Activated CD4-positive, alpha-beta memory T cell treated with anti-CD3 and anti-CD28 coated beads for 36 hours (primary cell): ENCODE results near the gene SHQ1. TPM values are rescaled to one million over a fixed set of nuclear protein-coding genes. Genes with fewer than 3 reads are reported as not detected.
A peak's percentile ranks its signal among the peaks of the same experiment; 100 is the strongest.

Source experiments
- CTCF ChIA-PET: fragments of 350-600 bp; sonication (Branson Sonifier 250); formaldehyde crosslinking; loops from one replicate; lab custom pipeline; 2021; ENCODE audit warnings: antibody characterized with exemption, inconsistent platforms; lab: Charles Lee
- POLR2A ChIA-PET: fragments of 350-600 bp; sonication (Branson Sonifier 250); formaldehyde crosslinking; loops from one replicate; lab custom pipeline; 2021; ENCODE audit warnings: antibody characterized with exemption; lab: Charles Lee
- DNase-seq: peaks from one replicate; pipeline ENCODE4 v3.0.0-alpha.2; 2020
- H3K27ac Mint-ChIP-seq: one replicate; pipeline ENCODE4 v1.8.0; 2021; ENCODE audit warnings: mixed read lengths
- H3K27me3 Mint-ChIP-seq: one replicate; pipeline ENCODE4 v1.8.0; 2021; ENCODE audit warnings: mixed read lengths
- H3K36me3 Mint-ChIP-seq: one replicate; pipeline ENCODE4 v1.8.0; 2021; ENCODE audit warnings: mixed read lengths
- H3K4me1 Mint-ChIP-seq: one replicate; pipeline ENCODE4 v1.8.0; 2021; ENCODE audit warnings: low read depth, mixed read lengths
- H3K4me3 Mint-ChIP-seq: one replicate; pipeline ENCODE4 v1.8.0; 2021; ENCODE audit warnings: mild to moderate bottlenecking, mixed read lengths
- H3K9me3 Mint-ChIP-seq: one replicate; pipeline ENCODE4 v1.8.0; 2021; ENCODE audit warnings: mixed read lengths
- intact Hi-C: fragments of 100-400 bp; cut with micrococcal nuclease; formaldehyde crosslinking; loops from one replicate; pipeline ENCODE4 v1.15.1; 2023
- total RNA-seq, 2 experiments: library from RNA; stranded (reverse); gene quantifications; one replicate each; pipeline ENCODE4 v1.2.3, GENCODE V29; 2021

Gene SHQ1
- total RNA-seq, 2 experiments from 2014 or later: 27.9 to 30.1 TPM

DNA sequence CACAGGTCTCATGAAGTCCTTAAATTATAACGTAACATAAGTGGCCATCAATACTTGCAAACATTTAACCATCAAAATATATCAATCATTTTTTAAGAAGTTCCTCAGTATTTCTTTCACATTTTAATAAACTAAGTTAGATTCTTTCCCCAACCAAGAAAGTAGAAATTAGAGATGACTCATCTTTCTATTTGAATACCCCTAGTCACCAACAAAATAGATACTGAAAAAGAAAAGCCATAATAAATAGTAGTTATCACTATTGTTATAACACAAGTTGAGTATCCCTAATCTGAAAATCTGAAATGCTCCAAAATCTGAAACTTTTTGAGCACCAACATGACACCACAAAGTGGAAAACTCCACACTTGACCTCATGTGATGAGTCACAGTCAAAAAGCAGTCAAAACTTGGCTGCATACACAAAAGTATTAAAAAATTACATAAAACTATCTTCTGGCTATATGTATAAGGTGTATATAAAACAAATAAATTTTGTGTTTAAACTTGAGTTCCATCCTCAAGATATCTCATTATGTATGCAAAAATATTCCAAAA is 3.7 kb downstream of the SHQ1 start:
- DNase-seq: peak; percentile 40
- Mint-ChIP-seq H3K4me1 (peaks cover 46% of the 10 kb centered on the region), H3K4me3 (no peak overlapping the region)

GRCh38 chr3:72839057-72839456 is 9.2 kb downstream of the SHQ1 start:
- Mint-ChIP-seq H3K4me3 (no peak overlapping the region), H3K27me3 (no peaks in the 10 kb centered on the region), H3K36me3 (peaks cover 35% of the 10 kb centered on the region), H3K4me1 (peaks cover 5% of the 10 kb centered on the region), H3K9me3 (no peaks in the 10 kb centered on the region), H3K27ac (no peak overlapping the region)
- CTCF ChIA-PET: no interaction called here
- POLR2A ChIA-PET: no interaction called here
- intact Hi-C loops: no loop called here
- no peak for DNase-seq

More for the DNA sequence above, 3.7 kb downstream of the SHQ1 start:
- Mint-ChIP-seq H3K9me3 (no peaks in the 10 kb centered on the region), H3K36me3 (peaks cover 27% of the 10 kb centered on the region), H3K27me3 (no peaks in the 10 kb centered on the region), H3K27ac (no peak overlapping the region)
- intact Hi-C loops: no loop called here
- POLR2A ChIA-PET: no interaction called here
- CTCF ChIA-PET: interaction anchor here (0.7 to 2.3 kb wide), 3 partner anchors 22 to 1115 kb away, joined by 3 to 7 read pairs (median 6); no protein-coding TSS in a partner anchor

GRCh38 chr3:72836923-72837322 is 11.3 kb downstream of the SHQ1 start:
- Mint-ChIP-seq H3K36me3 (peaks cover 31% of the 10 kb centered on the region), H3K4me3 (no peak overlapping the region), H3K4me1 (no peaks in the 10 kb centered on the region), H3K9me3 (no peaks in the 10 kb centered on the region), H3K27ac (no peak overlapping the region), H3K27me3 (no peaks in the 10 kb centered on the region)
- DNase-seq: no peak
- ChIA-PET CTCF (no interaction called here), POLR2A (no interaction called here)
- intact Hi-C loops: no loop called here

DNA sequence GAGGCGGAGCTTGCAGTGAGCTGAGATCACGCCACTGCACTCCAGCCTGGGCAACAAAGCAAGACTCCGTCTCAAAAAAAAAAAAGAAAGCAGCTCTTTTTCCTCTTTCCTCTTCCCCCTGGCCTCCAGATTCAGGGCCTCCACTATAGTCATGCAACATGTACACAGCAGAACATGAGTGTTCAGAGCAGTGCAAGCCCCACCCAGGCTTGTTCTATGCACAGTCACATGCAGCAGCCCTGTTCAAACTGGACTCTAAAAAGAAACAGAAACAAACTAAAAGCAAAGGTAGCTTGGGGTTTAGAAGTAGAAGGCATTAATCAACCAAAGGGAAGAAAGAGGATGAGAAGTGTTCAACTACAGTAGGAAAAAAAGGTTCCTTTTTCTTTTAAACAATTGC is 11.8 kb downstream of the SHQ1 start:
- POLR2A ChIA-PET: no interaction called here

DNA sequence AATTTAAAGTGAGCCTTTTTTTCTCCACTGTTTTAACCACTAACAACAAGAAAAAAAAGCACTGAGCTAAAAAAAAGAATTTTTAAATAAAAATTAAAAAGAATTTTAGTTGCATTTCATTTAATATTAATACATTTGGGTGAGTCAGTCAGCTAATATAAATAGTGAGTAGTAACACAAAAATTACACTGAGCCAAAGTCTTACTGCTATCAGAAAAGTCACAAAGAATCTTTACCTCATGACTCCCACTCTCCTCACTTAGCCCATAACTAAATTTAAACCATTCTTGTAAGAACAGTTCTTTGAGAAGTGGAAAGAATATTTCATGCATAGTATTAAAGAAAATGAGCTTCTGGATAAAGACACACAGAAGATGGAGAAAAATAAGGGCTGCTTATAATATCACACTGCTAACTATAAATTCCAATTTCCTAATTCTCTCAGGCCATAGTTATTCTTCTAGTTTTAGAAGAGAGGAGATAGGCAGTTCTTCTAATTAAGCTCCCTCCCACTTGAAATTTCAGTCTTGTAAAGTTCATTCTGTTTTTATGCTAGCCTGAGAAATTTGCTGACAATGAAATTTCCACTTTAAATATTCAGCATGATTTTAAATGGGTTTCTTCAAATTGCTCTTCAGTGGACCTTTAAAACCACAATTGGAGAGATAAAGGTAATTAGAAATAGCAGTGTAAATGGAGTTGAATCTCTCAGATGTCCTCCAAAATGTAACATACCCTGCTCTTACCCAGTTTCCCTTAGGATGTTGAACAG is 17.6 kb downstream of the SHQ1 start:
- peaks cover 20% of the 10 kb centered on the region for H3K36me3 Mint-ChIP-seq
- peaks cover 2% of the 10 kb centered on the region for H3K4me1 Mint-ChIP-seq
- intact Hi-C loops: no loop called here
- H3K27me3 Mint-ChIP-seq: no peaks in the 10 kb centered on the region
- POLR2A ChIA-PET: no interaction called here
- H3K4me3 Mint-ChIP-seq: no peak overlapping the region
- CTCF ChIA-PET: interaction anchor here (1.3 kb wide), 1 partner anchor 9 kb away, joined by 5 read pairs; no protein-coding TSS in a partner anchor
- H3K27ac Mint-ChIP-seq: no peak overlapping the region
- DNase-seq: no peak
- H3K9me3 Mint-ChIP-seq: no peaks in the 10 kb centered on the region

More for the DNA sequence above, 11.8 kb downstream of the SHQ1 start:
- CTCF ChIA-PET: no interaction called here
- no peaks in the 10 kb centered on the region for H3K27me3 Mint-ChIP-seq
- intact Hi-C loops: no loop called here
- no peaks in the 10 kb centered on the region for H3K9me3 Mint-ChIP-seq
- DNase-seq: no peak
- no peaks in the 10 kb centered on the region for H3K4me1 Mint-ChIP-seq
- no peak overlapping the region for H3K4me3 Mint-ChIP-seq
- peaks cover 26% of the 10 kb centered on the region for H3K36me3 Mint-ChIP-seq
- no peak overlapping the region for H3K27ac Mint-ChIP-seq

DNA sequence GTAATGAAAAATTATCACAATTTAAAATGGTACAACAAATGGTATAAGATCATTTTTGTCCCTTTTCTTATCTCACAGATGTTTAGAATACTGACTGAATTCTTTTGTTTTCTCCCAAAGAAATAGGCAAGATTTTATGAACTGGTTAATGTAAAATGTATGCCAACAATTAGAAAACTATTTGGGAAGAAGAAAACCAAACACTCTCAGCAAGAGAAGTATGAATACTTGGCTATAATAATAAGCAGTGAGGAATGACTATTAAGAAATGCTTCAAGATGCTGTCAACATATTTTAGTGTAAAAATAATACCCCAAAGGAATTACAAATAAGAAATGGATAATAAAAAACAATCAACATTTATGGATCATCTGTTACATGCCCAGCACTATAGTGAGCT is 18.5 kb downstream of the SHQ1 start:
- POLR2A ChIA-PET: no interaction called here

GRCh38 chr3:72821161-72821781 is 27.0 kb downstream of the SHQ1 start:
- H3K27ac Mint-ChIP-seq: no peak overlapping the region
- intact Hi-C loops: loop anchor here (5.0 to 10.0 kb wide), 4 partner anchors 299 to 1099 kb away; partner anchors contain the start of gene RYBP
- H3K27me3 Mint-ChIP-seq: no peaks in the 10 kb centered on the region
- no peak for DNase-seq
- POLR2A ChIA-PET: interaction anchor here (0.6 kb wide), 1 partner anchor 1965 kb away, joined by 4 read pairs; no protein-coding TSS in a partner anchor
- no peaks in the 10 kb centered on the region for H3K9me3 Mint-ChIP-seq
- H3K4me3 Mint-ChIP-seq: no peak overlapping the region
- peaks cover 10% of the 10 kb centered on the region for H3K36me3 Mint-ChIP-seq
- CTCF ChIA-PET: interaction anchor here (0.7 to 6.9 kb wide), 18 partner anchors 8 to 1093 kb away, joined by 3 to 80 read pairs (median 6); no protein-coding TSS in a partner anchor
- peaks cover 22% of the 10 kb centered on the region for H3K4me1 Mint-ChIP-seq

More for the DNA sequence above, 18.5 kb downstream of the SHQ1 start:
- DNase-seq: no peak
- CTCF ChIA-PET: no interaction called here
- Mint-ChIP-seq H3K27me3 (no peaks in the 10 kb centered on the region), H3K4me3 (no peak overlapping the region), H3K27ac (no peak overlapping the region), H3K36me3 (peaks cover 20% of the 10 kb centered on the region), H3K4me1 (peaks cover 2% of the 10 kb centered on the region), H3K9me3 (no peaks in the 10 kb centered on the region)
- intact Hi-C loops: loop anchor here (10.0 kb wide), 1 partner anchor 565 kb away; no protein-coding TSS in a partner anchor

DNA sequence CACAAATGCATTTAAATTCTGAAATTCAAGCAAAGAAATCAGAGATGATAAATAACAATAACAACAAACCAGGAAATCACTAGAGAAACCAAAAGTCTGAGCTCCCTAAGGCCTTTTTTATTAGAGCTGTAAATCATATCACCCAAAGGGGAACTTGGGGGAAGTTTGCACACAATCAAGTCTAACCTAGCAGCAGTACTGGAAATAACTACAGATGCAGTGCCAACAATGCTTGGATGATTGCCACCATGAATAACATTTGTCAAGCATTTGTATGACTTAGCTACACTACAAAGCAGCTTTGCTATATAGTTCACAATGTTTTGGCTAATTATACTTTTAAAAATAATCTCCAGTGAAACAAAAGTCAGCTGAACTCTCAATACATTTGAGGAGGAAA is 27.8 kb downstream of the SHQ1 start:
- no peak for DNase-seq
- ChIA-PET CTCF (interaction anchor here (3.8 to 6.9 kb wide), 2 partner anchors 154 to 945 kb away, joined by 40 to 80 read pairs; no protein-coding TSS in a partner anchor), POLR2A (no interaction called here)
- Mint-ChIP-seq H3K4me3 (no peak overlapping the region), H3K9me3 (no peaks in the 10 kb centered on the region), H3K27me3 (no peaks in the 10 kb centered on the region), H3K4me1 (peaks cover 22% of the 10 kb centered on the region), H3K27ac (no peak overlapping the region), H3K36me3 (peaks cover 14% of the 10 kb centered on the region)
- intact Hi-C loops: loop anchor here (5.0 to 10.0 kb wide), 4 partner anchors 298 to 1098 kb away; partner anchors contain the start of gene RYBP

DNA sequence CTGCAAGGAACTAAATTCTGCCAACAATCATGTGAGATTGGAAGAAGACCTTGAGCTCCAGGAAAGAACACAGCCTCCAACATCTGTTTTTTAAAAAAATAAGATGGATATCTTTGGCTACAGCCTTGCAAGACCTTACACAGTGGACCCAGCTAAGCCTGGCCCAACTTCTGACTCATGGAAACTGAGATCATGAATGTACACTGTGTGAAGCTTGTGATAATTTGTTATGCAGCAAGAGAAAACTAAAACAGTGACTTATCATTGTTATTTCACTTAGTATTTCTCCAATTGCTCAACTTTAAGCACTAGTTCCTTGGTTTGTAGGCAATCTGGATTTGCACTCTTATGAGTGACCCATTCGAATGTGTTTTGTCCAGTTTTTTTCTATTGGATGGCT is 29.3 kb downstream of the SHQ1 start:
- CTCF ChIA-PET: interaction anchor here (0.9 to 6.9 kb wide), 4 partner anchors 153 to 1089 kb away, joined by 3 to 80 read pairs (median 5); no protein-coding TSS in a partner anchor
- no peaks in the 10 kb centered on the region for H3K9me3 Mint-ChIP-seq
- H3K27ac Mint-ChIP-seq: no peak overlapping the region
- POLR2A ChIA-PET: interaction anchor here (1.0 kb wide), 1 partner anchor 298 kb away, joined by 4 read pairs; no protein-coding TSS in a partner anchor
- intact Hi-C loops: loop anchor here (10.0 kb wide), 1 partner anchor 684 kb away; no protein-coding TSS in a partner anchor
- no peaks in the 10 kb centered on the region for H3K27me3 Mint-ChIP-seq
- H3K4me1 Mint-ChIP-seq: peaks cover 22% of the 10 kb centered on the region
- peak; percentile 34 for DNase-seq
- peaks cover 19% of the 10 kb centered on the region for H3K36me3 Mint-ChIP-seq
- H3K4me3 Mint-ChIP-seq: no peak overlapping the region

DNA sequence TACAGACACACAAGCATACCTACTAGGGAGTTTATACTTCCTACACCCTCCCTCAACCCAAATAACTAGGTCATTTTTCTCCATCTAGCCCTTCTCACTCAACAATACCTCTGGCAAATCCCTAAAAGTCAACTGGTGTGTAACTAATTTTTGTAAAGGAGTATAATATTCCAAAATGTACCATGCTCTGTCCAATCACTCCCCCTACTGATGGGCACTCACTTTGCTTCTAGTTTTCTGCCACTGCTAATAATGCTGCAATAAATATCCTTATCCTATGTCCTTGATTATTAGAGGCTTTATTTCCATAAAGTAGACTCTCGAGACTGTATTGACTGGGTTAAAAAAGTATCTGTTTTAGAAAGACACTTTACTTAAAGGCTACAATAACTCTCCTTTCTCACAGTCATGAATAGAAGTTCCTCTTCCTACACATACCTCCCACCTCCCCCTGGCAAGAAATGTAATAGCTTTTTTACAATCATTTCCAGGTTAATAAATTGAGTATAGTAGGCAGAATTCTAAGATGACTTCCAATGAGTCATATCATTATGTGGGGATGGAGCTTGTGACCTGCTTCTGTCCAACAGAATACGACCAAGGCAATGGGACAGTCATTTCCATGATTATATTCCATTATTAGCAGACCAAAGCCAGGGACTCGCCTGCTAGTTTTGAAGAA is 30.0 kb downstream of the SHQ1 start:
- intact Hi-C loops: loop anchor here (10.0 kb wide), 1 partner anchor 683 kb away; no protein-coding TSS in a partner anchor
- Mint-ChIP-seq H3K4me3 (no peak overlapping the region), H3K4me1 (peaks cover 22% of the 10 kb centered on the region), H3K36me3 (peaks cover 15% of the 10 kb centered on the region), H3K27ac (no peak overlapping the region), H3K9me3 (no peaks in the 10 kb centered on the region), H3K27me3 (no peaks in the 10 kb centered on the region)
- DNase-seq: no peak
- ChIA-PET POLR2A (interaction anchor here (1.0 kb wide), 1 partner anchor 297 kb away, joined by 4 read pairs; no protein-coding TSS in a partner anchor), CTCF (interaction anchor here (0.9 to 6.9 kb wide), 4 partner anchors 152 to 1088 kb away, joined by 3 to 80 read pairs (median 5); no protein-coding TSS in a partner anchor)

DNA sequence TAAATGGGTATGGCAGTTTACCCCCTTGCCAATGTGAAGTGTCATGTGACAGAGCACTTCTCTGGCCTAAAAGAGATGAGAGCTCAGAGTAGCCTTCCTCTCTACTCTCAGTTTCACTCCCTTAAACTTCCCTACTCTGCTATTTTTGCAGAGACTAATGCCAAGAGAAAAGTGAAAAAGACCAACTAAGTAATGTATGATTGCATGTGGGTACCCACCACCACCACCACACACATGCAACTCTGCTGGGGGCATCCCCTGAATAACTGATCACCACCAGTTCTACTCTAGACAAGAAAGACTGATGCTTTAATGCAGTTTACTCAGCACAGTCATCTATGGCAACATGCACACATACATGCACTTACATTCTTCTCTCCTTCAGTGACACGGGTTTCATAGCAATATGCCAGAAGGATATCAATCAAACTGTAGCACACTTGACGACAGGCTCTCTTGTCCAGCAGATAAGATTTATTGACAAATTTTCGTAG is 31.3 kb downstream of the SHQ1 start:
- DNase-seq: peak; percentile 45
- Mint-ChIP-seq H3K27me3 (no peaks in the 10 kb centered on the region), H3K27ac (no peak overlapping the region), H3K36me3 (peaks cover 20% of the 10 kb centered on the region), H3K9me3 (no peaks in the 10 kb centered on the region), H3K4me1 (peaks cover 22% of the 10 kb centered on the region), H3K4me3 (no peak overlapping the region)
- POLR2A ChIA-PET: no interaction called here
- CTCF ChIA-PET: interaction anchor here (0.8 to 1.3 kb wide), 2 partner anchors 150 to 942 kb away, joined by 3 to 4 read pairs; no protein-coding TSS in a partner anchor
- intact Hi-C loops: loop anchor here (10.0 kb wide), 1 partner anchor 682 kb away; no protein-coding TSS in a partner anchor
